ENCODE data around the gene SPRYD7.
"Not testable (repeated sequence)": the region's sequence is repeated elsewhere in the genome, so short reads cannot be mapped to it uniquely, and the experiment has no call there.

The SPRYD7 gene

GRCh38 chr13:49932066-49932465, 4.1 kb downstream of the SPRYD7 start:
- no peak for DNase-seq

DNA sequence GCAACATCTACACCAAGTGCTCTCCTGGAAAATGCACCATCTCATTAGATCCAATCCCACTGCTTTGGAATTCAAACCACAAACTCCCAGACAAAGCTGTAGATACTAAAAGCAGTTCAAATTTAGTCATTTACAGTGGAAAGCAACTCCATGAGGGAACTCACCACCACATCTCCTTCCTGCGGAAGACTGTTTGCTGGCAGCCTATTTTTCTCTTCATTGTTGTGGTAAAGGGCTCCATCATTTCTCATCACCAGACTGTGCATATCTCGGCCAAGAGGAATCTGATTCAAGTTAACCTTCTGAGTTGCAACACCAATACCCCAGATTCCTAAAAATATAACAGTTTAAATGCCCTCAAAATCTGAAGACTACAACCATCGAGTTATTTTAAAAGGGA, 8.4 kb downstream of the SPRYD7 start:
- no peak for DNase-seq

GRCh38 chr13:49925881-49926418, 10.2 kb downstream of the SPRYD7 start:
- DNase-seq = no peak

- DNase-seq = no peak
Measured at GRCh38 chr13:49922301-49922700, 13.8 kb downstream of the SPRYD7 start.

- DNase-seq = not testable (repeated sequence)
Measured at GRCh38 chr13:49920969-49921368, 15.2 kb downstream of the SPRYD7 start.

DNA sequence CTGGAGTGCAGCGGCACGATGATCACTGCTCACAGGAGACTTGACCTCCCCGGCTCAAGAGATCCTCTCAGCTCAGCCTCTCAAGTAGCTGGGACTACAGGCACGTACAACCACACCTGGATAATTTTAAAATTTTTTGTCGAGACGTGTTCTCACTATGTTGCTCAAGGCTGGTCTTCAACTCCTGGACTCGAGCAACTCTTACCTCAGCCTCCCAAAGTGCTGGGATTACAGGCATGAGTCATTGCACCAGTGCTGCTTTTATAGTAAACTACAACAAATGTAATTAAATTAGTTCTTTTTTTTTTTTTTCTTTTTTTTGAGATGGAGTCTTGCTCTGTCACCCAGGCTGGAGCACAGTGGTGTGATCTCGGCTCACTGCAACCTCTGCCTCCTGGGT, 18.0 kb downstream of the SPRYD7 start:
- DNase-seq = not testable (repeated sequence)

- no peak for DNase-seq
Measured at GRCh38 chr13:49914947-49915346, 21.2 kb downstream of the SPRYD7 start.

GRCh38 chr13:49908637-49909036, 27.5 kb downstream of the SPRYD7 start:
- DNase-seq = no peak

DNA sequence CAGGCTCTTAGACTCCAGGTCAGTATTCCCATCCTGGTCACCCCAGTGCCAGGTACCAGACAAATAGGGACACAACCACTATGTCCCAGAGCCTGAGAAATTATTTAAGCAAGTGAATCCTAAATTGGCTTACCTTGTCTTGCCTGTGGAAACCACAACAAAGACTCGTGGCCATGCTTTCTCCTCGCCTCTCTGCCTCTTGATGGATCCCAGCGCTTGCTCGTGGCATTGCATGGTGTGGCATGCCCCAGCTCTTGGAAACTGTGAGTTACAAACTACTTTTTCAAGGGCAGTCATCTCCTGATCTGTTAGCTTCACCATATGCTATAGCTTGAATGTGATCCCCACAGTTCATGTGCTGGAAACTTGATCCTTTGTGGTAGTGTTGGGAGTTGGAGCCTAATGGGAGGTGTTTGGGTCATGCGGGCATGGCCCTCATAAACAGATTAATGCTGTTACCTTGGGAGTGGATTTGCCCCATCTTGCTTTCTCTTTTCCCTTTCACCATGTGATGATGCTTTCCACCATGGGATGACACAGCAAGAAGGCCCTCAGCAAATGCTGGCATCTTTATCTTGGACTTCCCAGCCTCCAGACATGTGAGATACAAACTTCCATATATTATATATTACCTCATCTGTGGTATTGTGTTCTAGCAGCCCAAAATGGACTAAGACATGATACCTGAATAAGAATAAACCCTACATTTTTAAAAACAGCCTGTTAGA, 31.2 kb downstream of the SPRYD7 start:
- DNase-seq = no peak

DNA sequence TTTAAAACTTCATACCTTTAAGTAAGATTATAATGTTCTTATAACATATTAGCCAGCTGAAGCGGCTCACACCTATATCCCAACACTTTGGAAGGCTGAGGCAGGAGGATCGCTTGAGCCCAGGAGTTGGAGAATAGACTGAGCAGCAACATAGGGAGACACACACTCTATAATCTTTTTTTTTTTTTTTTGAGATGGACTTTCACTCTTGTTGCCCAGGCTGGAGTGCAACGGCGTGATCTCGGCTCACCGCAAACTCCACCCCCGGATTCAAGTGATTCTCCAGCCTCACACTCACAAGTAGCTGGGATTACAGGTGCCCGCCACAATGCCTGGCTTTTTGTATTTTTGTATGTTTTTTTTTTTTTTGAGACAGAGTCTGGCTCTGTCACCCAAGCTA, 37.3 kb downstream of the SPRYD7 start:
- DNase-seq = no peak

DNA sequence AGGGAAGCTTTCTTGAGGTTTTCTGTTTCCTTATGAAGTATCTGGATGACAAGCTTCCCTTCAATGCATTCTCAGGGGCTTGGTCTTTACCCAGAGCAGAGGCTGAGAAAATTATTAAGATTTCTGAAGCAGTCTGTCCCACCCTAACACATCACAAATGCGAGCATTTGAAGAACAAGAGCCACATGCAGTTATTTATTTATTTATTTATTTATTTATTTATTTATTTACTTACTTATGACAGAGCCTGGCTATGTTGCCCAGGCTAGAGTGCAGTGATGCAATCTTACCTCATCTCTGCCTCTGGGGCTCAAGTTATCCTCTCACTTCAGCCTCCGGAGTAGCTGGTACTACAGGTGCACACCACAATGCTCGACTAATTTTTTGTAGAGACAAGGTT, 38.4 kb downstream of the SPRYD7 start:
- no peak for DNase-seq

GRCh38 chr13:49895826-49896225, 40.3 kb downstream of the SPRYD7 start:
- no peak for DNase-seq

- DNase-seq = no peak
Measured at GRCh38 chr13:49893591-49893990, 42.5 kb downstream of the SPRYD7 start.

GRCh38 chr13:49890376-49890775, 45.8 kb downstream of the SPRYD7 start:
- DNase-seq = no peak

DNA sequence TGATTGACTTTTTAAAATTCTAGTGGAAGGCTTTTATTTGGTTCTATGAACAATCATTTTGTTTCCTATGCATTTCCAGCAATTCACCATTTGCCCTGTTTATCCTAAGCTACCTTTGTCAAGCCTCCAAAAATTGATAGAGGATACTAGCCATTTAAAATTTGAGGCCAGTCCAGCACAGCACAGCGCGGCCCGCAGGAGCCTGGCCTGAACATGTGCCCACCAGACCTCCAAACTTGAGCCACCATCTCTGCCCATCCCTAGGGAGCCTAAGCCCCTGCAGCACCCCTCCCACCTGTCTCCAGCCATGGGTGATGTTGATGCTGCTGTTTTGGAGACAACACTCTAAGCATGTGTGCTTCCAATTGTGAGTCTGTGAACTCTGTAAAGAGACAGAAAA, 57.5 kb downstream of the SPRYD7 start:
- DNase-seq = no peak

DNA sequence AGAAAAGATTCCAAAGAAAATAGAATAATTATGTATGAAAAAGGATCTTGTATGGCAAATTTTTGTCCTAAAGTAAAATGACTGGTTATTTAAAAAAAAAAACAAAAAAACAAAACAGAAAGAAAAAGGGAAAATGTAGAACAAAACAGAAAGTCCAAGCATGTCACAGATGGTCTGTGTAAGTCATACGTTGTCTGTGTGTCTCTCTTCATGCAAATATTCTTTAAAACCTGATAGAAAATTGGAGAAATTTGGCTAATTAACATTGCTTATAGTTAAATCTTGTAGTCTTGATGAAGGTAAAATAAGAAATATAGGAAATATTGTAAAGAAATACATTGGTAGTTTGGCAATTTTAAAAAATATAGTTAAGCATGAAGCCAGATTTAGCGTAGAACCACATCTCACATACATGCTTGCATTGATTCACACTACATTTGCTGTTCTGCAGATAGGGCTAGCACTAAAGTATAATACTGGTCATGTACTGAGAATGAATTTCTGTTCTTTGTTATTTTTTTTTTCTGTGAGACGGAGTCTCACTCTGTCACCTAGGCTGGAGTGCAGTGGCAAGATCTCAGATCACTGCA, 58.4 kb downstream of the SPRYD7 start:
- DNase-seq = no peak

GRCh38 chr13:49874430-49874829, 61.7 kb downstream of the SPRYD7 start:
- no peak for DNase-seq

- DNase-seq = no peak
Measured at GRCh38 chr13:49869519-49869918, 66.6 kb downstream of the SPRYD7 start.

DNA sequence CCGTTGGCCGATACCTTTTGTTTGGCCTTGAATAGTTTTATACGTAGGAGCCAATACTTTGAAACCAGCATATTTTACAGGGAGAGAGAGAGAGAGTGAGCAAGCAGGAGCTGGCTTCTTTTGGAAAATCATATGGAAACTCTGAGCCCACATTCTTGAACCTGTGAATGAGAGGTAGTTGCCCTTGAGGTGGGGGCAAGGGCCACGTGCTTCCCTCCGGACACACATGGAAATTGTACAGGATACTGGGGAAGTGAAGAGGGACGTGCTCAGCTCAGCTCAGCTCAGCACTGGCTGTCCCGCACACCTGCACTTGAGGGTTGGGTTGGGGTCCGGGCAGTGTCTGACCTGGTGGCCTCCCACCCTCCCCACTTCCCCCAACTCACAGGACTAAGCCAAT, 68.3 kb downstream of the SPRYD7 start:
- DNase-seq = no peak

DNA sequence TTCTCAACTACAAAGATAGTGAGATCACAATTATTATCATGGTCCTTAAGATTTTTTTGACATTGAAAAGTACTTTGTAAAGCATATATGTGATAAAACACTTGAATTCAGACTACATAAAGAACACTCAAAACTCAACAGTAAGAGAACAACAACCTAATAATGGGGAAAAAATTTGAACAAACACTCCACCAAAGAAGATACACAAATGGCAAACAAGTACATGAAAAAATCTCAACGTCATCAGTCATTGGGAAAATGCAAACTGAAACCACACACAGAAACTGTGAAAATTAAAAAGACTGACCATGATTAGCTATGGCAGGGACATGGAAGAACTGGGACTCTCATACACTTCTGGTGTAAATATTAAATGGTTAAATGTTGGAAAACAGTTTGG, 70.9 kb downstream of the SPRYD7 start:
- no peak for DNase-seq

- no peak for DNase-seq
Measured at GRCh38 chr13:49864509-49864908, 71.6 kb downstream of the SPRYD7 start.

Measured in CD4-positive, alpha-beta T cell treated with Interleukin-4 for 4 hours (primary cell).